NCI-H2171 (cell line): ENCODE measurements around the gene FGF21.
"Not testable (repeated sequence)": the region's sequence is repeated elsewhere in the genome, so short reads cannot be mapped to it uniquely, and the experiment has no call there.

Experiments
- DNase-seq: peaks from one replicate; lab custom pipeline; 2025; lab: John Stamatoyannopoulos, UW

Gene FGF21

GRCh38 chr19:48787331-48787730 lies 32.0 kb downstream of the FGF21 start:
- DNase-seq: not testable (repeated sequence)

GRCh38 chr19:48793271-48793670 lies 37.9 kb downstream of the FGF21 start:
- DNase-seq: no peak

GRCh38 chr19:48794291-48794690 lies 39.0 kb downstream of the FGF21 start:
- DNase-seq: no peak

GRCh38 chr19:48795055-48795684 lies 39.8 kb downstream of the FGF21 start:
- peak; percentile 86 for DNase-seq

- DNase-seq: no peak
These were observed 40.4 kb downstream of the FGF21 start for GRCh38 chr19:48795685-48796070.

- no peak for DNase-seq
These were observed 41.2 kb downstream of the FGF21 start for GRCh38 chr19:48796298-48797083.

GRCh38 chr19:48797103-48797502 lies 41.8 kb downstream of the FGF21 start:
- no peak for DNase-seq

- peak; percentile 35 for DNase-seq
These were observed 43.6 kb downstream of the FGF21 start for GRCh38 chr19:48798937-48799336.

GRCh38 chr19:48799358-48800300 lies 44.3 kb downstream of the FGF21 start:
- DNase-seq: no peak

- no peak for DNase-seq
These were observed 47.3 kb downstream of the FGF21 start for GRCh38 chr19:48802623-48803022.

- no peak for DNase-seq
These were observed 49.2 kb downstream of the FGF21 start for GRCh38 chr19:48804496-48804895.

- DNase-seq: no peak
These were observed 50.1 kb downstream of the FGF21 start for GRCh38 chr19:48805452-48805851.

GRCh38 chr19:48806518-48806817 lies 51.1 kb downstream of the FGF21 start:
- DNase-seq: peak; percentile 38

- DNase-seq: no peak
These were observed 51.7 kb downstream of the FGF21 start for GRCh38 chr19:48806818-48807589.

- DNase-seq: no peak
These were observed 52.4 kb downstream of the FGF21 start for GRCh38 chr19:48807590-48808308.
